OCI-LY7 (cell line): ENCODE measurements around the gene CAPN10. TPM values are rescaled to one million over a fixed set of nuclear protein-coding genes. Genes with fewer than 3 reads are reported as not detected.

Source experiments
- BruUV-seq: library from RNA; stranded (reverse); fragments of 400-500 nt; replicated peaks from 2 replicates; lab custom pipeline; 2021; lab: Mats Ljungman, UMichigan
- CTCF ChIA-PET: fragments of 300-600 bp; sonication (Branson Sonifier 250); formaldehyde crosslinking; loops from one replicate; lab custom pipeline; 2022; ENCODE audit warnings: antibody characterized with exemption; ENCODE audit not compliant: unreplicated experiment; lab: Charles Lee
- POLR2A ChIA-PET: fragments of 300-600 bp; sonication (Branson Sonifier 250); formaldehyde crosslinking; loops from one replicate; lab custom pipeline; 2022; ENCODE audit warnings: antibody characterized with exemption; lab: Charles Lee
- DNase-seq: peaks from one replicate; pipeline ENCODE4 v3.0.0-alpha.2; 2015; ENCODE audit warnings: low spot score
- H2AFZ ChIP-seq: fragments of 200-600 bp; sonication (generic), shearing (Covaris generic); 2 replicates; pipeline ENCODE4 v1.6.1; 2014; ENCODE audit warnings: mild to moderate bottlenecking, antibody characterized with exemption, low read length, moderate library complexity
- H3K27ac ChIP-seq: fragments of 200-600 bp; sonication (generic); 2 replicates; pipeline ENCODE4 v1.5.1; 2014; ENCODE audit warnings: mixed run types, low read depth, mild to moderate bottlenecking, moderate library complexity, low read length, inconsistent platforms; ENCODE audit not compliant: poor library complexity, severe bottlenecking
- H3K36me3 ChIP-seq: fragments of 200-600 bp; sonication (generic); 2 replicates; pipeline ENCODE4 v1.6.1; 2014; ENCODE audit warnings: mild to moderate bottlenecking, antibody characterized with exemption, low read length, moderate library complexity, mixed read lengths; ENCODE audit not compliant: insufficient read depth
- H3K4me1 ChIP-seq: fragments of 200-600 bp; sonication (generic); 2 replicates; pipeline ENCODE4 v1.5.1; 2014; ENCODE audit warnings: mild to moderate bottlenecking, low read length; ENCODE audit not compliant: insufficient read depth, poor library complexity, severe bottlenecking
- H3K4me2 ChIP-seq: fragments of 200-600 bp; sonication (generic); 2 replicates; pipeline ENCODE4 v1.6.1; 2014; ENCODE audit warnings: mild to moderate bottlenecking, low read length
- H3K4me3 ChIP-seq: fragments of 200-600 bp; sonication (generic); 2 replicates; pipeline ENCODE4 v1.5.1; 2014; ENCODE audit warnings: mild to moderate bottlenecking, low read depth, low read length; ENCODE audit not compliant: poor library complexity, severe bottlenecking
- H3K79me2 ChIP-seq: fragments of 200-600 bp; sonication (generic); 2 replicates; pipeline ENCODE4 v1.6.1; 2016; ENCODE audit warnings: low read depth, mild to moderate bottlenecking, low read length, moderate library complexity, mixed read lengths; ENCODE audit not compliant: insufficient read depth
- H3K9me2 ChIP-seq: fragments of 200-600 bp; sonication (generic); 2 replicates; pipeline ENCODE4 v1.6.1; 2016; ENCODE audit warnings: mild to moderate bottlenecking, low read length, mixed read lengths; ENCODE audit not compliant: insufficient read depth
- H3K9me3 ChIP-seq: fragments of 200-600 bp; sonication (generic); 2 replicates; pipeline ENCODE4 v1.6.1; 2014; ENCODE audit warnings: mild to moderate bottlenecking, mixed run types, low read length, mixed read lengths
- H4K20me1 ChIP-seq: fragments of 200-600 bp; sonication (generic); 2 replicates; pipeline ENCODE4 v1.6.1; 2014; ENCODE audit warnings: mild to moderate bottlenecking, antibody characterized with exemption, low read length, moderate library complexity, mixed read lengths; ENCODE audit not compliant: insufficient read depth
- CTCF ChIP-seq: fragments of 200-600 bp; sonication (generic); conservative IDR thresholded peaks from 2 replicates; pipeline ENCODE4 v1.5.1; 2014; ENCODE audit warnings: mild to moderate bottlenecking, antibody characterized with exemption, low read length, moderate library complexity, mixed read lengths
- EZH2phosphoT487 ChIP-seq: fragments of 200-600 bp; sonication (generic); IDR thresholded peaks from 2 replicates; pipeline ENCODE4 v1.6.1; 2018; ENCODE audit warnings: low read depth, borderline replicate concordance, mild to moderate bottlenecking, mixed run types, antibody characterized with exemption, low read length, moderate library complexity, mixed read lengths
- intact Hi-C: fragments of 100-400 bp; cut with micrococcal nuclease; formaldehyde crosslinking; loops from one replicate; pipeline ENCODE4 v1.10.0; 2022; ENCODE audit not compliant: unreplicated experiment
- total RNA-seq, 2 experiments: library from RNA; depleted of rRNA in 1 of 2; stranded (reverse); fragments of >200 nt in 1 of 2; shearing (Covaris generic) in 1 of 2; gene quantifications; 2 replicates each; pipeline ENCODE4 v1.2.3, GENCODE V29; 2014 to 2022

The CAPN10 gene
- total RNA-seq, 2 experiments from 2014 or later = 70.6 to 78.1 TPM

DNA sequence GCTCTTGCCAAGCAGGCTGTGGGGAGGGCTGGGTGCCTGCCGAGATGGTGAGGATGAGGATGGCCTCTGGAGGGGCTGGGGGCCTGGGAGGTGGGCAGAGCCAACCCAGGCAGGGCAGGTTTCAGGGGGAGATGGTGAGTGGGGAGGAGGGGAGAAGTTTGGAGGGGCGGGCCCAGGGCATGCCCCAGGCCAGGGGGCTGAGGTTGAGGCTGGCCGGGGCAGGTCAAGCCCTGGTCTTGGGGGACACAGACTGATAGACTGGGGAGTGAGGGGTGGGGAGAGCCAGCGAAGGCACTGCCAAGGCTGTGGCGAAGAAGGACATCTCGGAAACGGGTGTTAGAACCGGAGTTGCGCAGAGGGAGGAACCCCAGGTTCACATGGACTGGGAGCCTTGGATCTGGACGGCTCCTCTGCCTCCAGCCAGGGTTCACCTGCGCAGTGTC, 12.6 kb downstream of the CAPN10 start:
- Histone ChIP-seq H4K20me1 (no peaks in the 10 kb centered on the region; the same call in 1 of the 2 replicates), H2AFZ (no peak overlapping the region), H3K79me2 (no peaks in the 10 kb centered on the region)

DNA sequence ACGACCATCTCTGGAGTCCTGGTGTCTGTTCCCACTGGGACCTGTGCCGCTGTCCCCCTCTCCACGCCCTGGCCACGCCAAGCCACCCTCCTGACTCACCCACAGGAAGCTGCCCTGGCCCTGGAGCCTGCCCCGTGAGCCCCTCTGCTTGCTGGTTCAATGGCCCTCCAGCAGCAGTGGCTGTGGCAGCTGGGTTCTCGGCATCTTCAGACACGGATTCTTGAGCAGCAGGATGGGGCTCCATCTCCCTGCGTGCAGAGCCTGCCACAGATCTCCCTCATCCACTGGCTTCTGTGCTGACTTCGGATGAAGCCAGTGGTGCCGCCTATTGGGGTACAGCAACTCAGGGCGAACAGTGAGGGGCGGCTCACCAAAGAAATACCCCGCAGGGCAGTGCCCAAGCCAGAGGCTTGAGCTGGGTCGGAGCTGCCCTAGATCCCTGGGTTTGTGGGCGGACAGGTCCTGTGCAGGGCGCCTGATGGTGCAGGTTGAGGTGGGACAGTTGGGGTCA, 14.0 kb downstream of the CAPN10 start:
- DNase-seq = no peak
- Histone ChIP-seq H3K4me1 (no peaks in the 10 kb centered on the region), H2AFZ (no peak overlapping the region), H3K4me2 (no peak overlapping the region), H3K9me3 (no peaks in the 10 kb centered on the region), H3K27ac (no peak overlapping the region), H4K20me1 (no peaks in the 10 kb centered on the region; the same call in 1 of the 2 replicates), H3K4me3 (no peak overlapping the region), H3K79me2 (no peaks in the 10 kb centered on the region), H3K9me2 (no peaks in the 10 kb centered on the region), H3K36me3 (peaks cover 14% of the 10 kb centered on the region; the same call in 1 of the 2 replicates)
- ChIA-PET POLR2A (no interaction called here), CTCF (no interaction called here)
- BruUV-seq = no TSS peak
- intact Hi-C loops = no loop called here
- TF ChIP-seq CTCF (no peak), EZH2phosphoT487 (no peak)

More for the DNA sequence above, 12.6 kb downstream of the CAPN10 start:
- H3K4me1 ChIP-seq = no peaks in the 10 kb centered on the region
- no peaks in the 10 kb centered on the region for H3K9me3 ChIP-seq
- POLR2A ChIA-PET = no interaction called here
- H3K27ac ChIP-seq = no peak overlapping the region
- H3K9me2 ChIP-seq = no peaks in the 10 kb centered on the region
- TF ChIP-seq CTCF = no peak
- TF ChIP-seq EZH2phosphoT487 = no peak
- no TSS peak for BruUV-seq
- intact Hi-C loops = no loop called here
- H3K36me3 ChIP-seq = peaks cover 14% of the 10 kb centered on the region; the same call in 1 of the 2 replicates
- no peak overlapping the region for H3K4me2 ChIP-seq
- no peak overlapping the region for H3K4me3 ChIP-seq
- no peak for DNase-seq
- CTCF ChIA-PET = interaction anchor here (0.6 kb wide), 1 partner anchor 1275 kb away, joined by 3 read pairs; no protein-coding TSS in a partner anchor

- BruUV-seq = no TSS peak
- intact Hi-C loops = no loop called here
- TF ChIP-seq CTCF = no peak
- TF ChIP-seq EZH2phosphoT487 = no peak
- H3K4me3 ChIP-seq = no peak overlapping the region
- no peaks in the 10 kb centered on the region for H3K9me2 ChIP-seq
- no peak overlapping the region for H2AFZ ChIP-seq
- no peak for DNase-seq
- no peaks in the 10 kb centered on the region for H3K4me1 ChIP-seq
- peaks cover 10% of the 10 kb centered on the region; the same call in 1 of the 2 replicates for H3K36me3 ChIP-seq
- no peaks in the 10 kb centered on the region for H3K9me3 ChIP-seq
- ChIA-PET CTCF (no interaction called here), POLR2A (no interaction called here)
- no peak overlapping the region for H3K4me2 ChIP-seq
- no peaks in the 10 kb centered on the region; the same call in 1 of the 2 replicates for H4K20me1 ChIP-seq
- no peaks in the 10 kb centered on the region for H3K79me2 ChIP-seq
- H3K27ac ChIP-seq = no peak overlapping the region
Measured at GRCh38 chr2:240601061-240601830, 14.7 kb downstream of the CAPN10 start.
